MG63 (cell line): Measurements from ENCODE around the gene C16orf87. TPM values are rescaled to one million over a fixed set of nuclear protein-coding genes. Genes with fewer than 3 reads are reported as not detected.

Experiments
- DNase-seq: peaks from one replicate; pipeline ENCODE4 v3.0.0-alpha.2; 2020
- H3K27me3 ChIP-seq: fragments of 250-450 bp; sonication (Bioruptor Pico); 2 replicates; pipeline ENCODE4 v1.5.1; 2020; ENCODE audit warnings: mild to moderate bottlenecking, moderate library complexity
- H3K36me3 ChIP-seq: fragments of 250-450 bp; sonication (Bioruptor Pico); 2 replicates; pipeline ENCODE4 v1.5.1; 2020; ENCODE audit warnings: mild to moderate bottlenecking, moderate library complexity
- H3K4me3 ChIP-seq: fragments of 250-450 bp; sonication (Bioruptor Pico); 2 replicates; pipeline ENCODE4 v1.5.1; 2020; ENCODE audit warnings: mild to moderate bottlenecking, moderate library complexity
- H3K9me3 ChIP-seq: fragments of 250-450 bp; sonication (Bioruptor Pico); 2 replicates; pipeline ENCODE4 v1.5.1; 2020; ENCODE audit warnings: mild to moderate bottlenecking, moderate library complexity
- total RNA-seq: library from RNA; depleted of rRNA; stranded (reverse); fragments of >200 nt; shearing (Covaris generic); gene quantifications from 2 replicates; pipeline ENCODE4 v1.2.3, GENCODE V29; 2014; ENCODE audit warnings: low replicate concordance; rRNA removed

Gene C16orf87
- total RNA-seq, 1 experiment from 2014 or later, result 13.6 TPM

GRCh38 chr16:46751381-46751780 lies 79.6 kb downstream of the C16orf87 start:
- Histone ChIP-seq H3K27me3 (no peaks in the 10 kb centered on the region), H3K4me3 (no peak overlapping the region), H3K9me3 (no peaks in the 10 kb centered on the region), H3K36me3 (no peaks in the 10 kb centered on the region)
- DNase-seq, result no peak

- no peak for DNase-seq
- no peak overlapping the region for H3K4me3 ChIP-seq
Measured at GRCh38 chr16:46748775-46749705, 81.9 kb downstream of the C16orf87 start.

GRCh38 chr16:46747777-46748651 lies 83.0 kb downstream of the C16orf87 start, which contains the start of gene MYLK3:
Gene MYLK3, minus strand, starts transcription at chr16:46748344. Its CDS starts 151 bp downstream, at chr16:46748193.
- Histone ChIP-seq H3K27me3 (no peaks in the 10 kb centered on the region), H3K9me3 (no peaks in the 10 kb centered on the region), H3K36me3 (no peaks in the 10 kb centered on the region), H3K4me3 (no peak within 1 kb of the TSS)
- DNase-seq, result no peak

More at GRCh38 chr16:46748775-46749705, 81.9 kb downstream of the C16orf87 start:
- H3K36me3 ChIP-seq, result no peaks in the 10 kb centered on the region
- H3K27me3 ChIP-seq, result no peaks in the 10 kb centered on the region
- no peaks in the 10 kb centered on the region for H3K9me3 ChIP-seq

DNA sequence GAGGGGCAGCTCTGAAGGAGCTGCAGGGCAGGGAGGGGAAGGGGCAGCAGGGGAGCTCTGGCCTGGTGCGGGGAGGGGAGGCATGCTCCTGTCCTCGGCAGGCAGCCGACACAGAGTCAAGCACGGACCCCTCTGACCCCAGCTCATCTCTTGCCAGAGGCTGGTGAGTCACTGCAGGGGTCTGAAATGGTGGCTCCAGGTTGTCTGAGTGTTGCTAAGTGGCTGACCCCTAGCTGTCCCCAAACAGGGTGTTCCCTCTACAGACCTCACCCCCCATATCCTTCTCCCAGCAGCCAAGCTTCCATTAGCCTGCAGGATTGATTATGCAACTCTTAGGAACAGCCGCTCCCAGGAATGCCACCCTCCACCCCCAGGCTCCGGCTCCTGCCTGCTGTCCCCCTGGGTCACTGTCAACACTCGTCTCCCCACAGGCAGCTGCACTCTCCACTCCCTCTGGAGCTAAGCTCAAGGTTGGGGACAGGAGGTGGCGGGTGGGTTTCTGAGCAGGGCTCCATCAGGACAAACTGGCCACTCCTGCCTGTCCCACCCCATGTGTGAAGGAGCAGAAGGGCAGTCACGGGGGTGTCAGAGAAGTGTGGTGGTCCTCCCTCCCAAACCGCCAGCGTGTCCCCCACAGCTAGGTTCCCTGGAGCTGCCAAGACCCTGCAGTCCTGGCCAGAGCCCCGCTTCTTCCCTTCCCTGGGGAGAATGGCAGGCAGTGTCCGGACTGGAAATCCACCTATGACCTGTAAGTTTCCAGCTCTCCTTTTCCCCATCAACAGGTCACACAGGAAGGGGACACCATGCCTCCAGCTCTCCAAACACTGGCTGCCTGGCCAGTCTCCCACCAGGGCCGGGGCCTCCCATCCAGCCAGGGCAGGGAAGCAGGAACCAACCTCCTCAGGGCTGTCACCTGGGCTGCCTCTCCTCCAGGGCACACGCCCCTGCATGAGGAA lies 83.9 kb downstream of the C16orf87 start:
- Histone ChIP-seq H3K9me3 (no peaks in the 10 kb centered on the region), H3K36me3 (no peaks in the 10 kb centered on the region), H3K4me3 (no peak overlapping the region), H3K27me3 (no peaks in the 10 kb centered on the region)
- no peak for DNase-seq

Other genes starting within 250 kb of the C16orf87 start
- gene SHCBP1, start 209.8 kb downstream of the C16orf87 start, total RNA-seq, result 58.3 and 92.9 TPM in 2 replicates
- gene VPS35, start 142.0 kb downstream of the C16orf87 start, total RNA-seq, result 134 and 163 TPM in 2 replicates
- gene ORC6, start 141.5 kb downstream of the C16orf87 start, total RNA-seq, result 58.2 and 68.2 TPM in 2 replicates
- gene MYLK3, start 82.8 kb downstream of the C16orf87 start, total RNA-seq, result 0.10 and 0.64 TPM in 2 replicates
- gene GPT2, start 53.2 kb upstream of the C16orf87 start, total RNA-seq, result 62.7 and 67.1 TPM in 2 replicates
- gene DNAJA2, start 142.5 kb upstream of the C16orf87 start, total RNA-seq, result 196 and 281 TPM in 2 replicates